Coronary artery (tissue), 2 donors: ENCODE measurements around the gene TTC13.

ENCODE experiments used
- DNase-seq: peaks from one replicate; pipeline ENCODE4 v3.0.0-alpha.2; 2017; ENCODE audit warnings: low spot score
- H3K27ac ChIP-seq, 2 donors: fragments of 200-600 bp; sonication (generic); one replicate each; pipeline ENCODE4 v1.5.1; 2016 to 2019
- H3K4me3 ChIP-seq: fragments of 200-600 bp; sonication (generic); 2 replicates; pipeline ENCODE4 v1.5.1; 2016; ENCODE audit warnings: mild to moderate bottlenecking, moderate library complexity
- TF ChIP-seq, protein P1 (sequence below): fragments of 200-600 bp; sonication (generic); IDR thresholded peaks from one replicate; pipeline ENCODE4 v1.5.1; 2019; ENCODE audit warnings: antibody characterized with exemption

TTC13 gene

DNA sequence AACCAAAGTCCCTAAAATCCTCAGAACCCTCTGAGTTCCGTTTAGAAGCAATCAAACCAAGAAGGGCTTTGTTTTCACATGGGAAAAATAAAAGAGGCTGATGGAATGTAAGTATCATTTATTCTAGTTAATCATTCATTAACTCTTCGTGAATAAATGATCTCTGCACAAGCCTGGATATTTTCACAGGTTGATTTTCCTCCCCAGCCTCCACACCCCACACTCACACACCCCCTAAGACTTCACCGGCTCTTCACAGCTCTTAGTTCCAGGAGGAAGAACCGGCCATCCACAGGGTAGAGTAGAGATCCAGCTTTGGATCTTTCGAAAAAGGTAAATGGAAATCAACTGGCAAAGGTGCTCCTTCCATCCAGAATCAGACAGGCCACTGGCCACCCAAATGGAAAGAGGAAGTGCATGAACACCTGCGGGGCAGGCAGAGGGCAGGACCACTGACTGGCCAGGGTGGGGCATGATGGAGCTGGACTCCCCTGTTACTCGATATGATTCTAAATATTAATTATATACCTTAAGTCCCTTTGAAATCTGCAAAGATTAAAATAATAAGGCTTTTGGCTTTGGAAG is 120.3 kb downstream of the TTC13 start:
- Histone ChIP-seq H3K4me3 (peak overlapping the region; percentile 4), H3K27ac (peak overlapping the region; percentile 92 to 96)
- TF ChIP-seq, protein P1, sequence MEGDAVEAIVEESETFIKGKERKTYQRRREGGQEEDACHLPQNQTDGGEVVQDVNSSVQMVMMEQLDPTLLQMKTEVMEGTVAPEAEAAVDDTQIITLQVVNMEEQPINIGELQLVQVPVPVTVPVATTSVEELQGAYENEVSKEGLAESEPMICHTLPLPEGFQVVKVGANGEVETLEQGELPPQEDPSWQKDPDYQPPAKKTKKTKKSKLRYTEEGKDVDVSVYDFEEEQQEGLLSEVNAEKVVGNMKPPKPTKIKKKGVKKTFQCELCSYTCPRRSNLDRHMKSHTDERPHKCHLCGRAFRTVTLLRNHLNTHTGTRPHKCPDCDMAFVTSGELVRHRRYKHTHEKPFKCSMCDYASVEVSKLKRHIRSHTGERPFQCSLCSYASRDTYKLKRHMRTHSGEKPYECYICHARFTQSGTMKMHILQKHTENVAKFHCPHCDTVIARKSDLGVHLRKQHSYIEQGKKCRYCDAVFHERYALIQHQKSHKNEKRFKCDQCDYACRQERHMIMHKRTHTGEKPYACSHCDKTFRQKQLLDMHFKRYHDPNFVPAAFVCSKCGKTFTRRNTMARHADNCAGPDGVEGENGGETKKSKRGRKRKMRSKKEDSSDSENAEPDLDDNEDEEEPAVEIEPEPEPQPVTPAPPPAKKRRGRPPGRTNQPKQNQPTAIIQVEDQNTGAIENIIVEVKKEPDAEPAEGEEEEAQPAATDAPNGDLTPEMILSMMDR = no peak
- no peak for DNase-seq

GRCh38 chr1:230857822-230858221 is 120.8 kb downstream of the TTC13 start:
- DNase-seq = no peak
- Histone ChIP-seq H3K27ac (peak overlapping the region; percentile 92 to 96), H3K4me3 (peak overlapping the region; percentile 31)
- TF ChIP-seq, protein P1 = no peak

GRCh38 chr1:230857077-230857476 is 121.6 kb downstream of the TTC13 start:
- no peak for DNase-seq

More at GRCh38 chr1:230857077-230857476, 121.6 kb downstream of the TTC13 start:
- Histone ChIP-seq H3K4me3 (peak overlapping the region; percentile 52), H3K27ac (peak overlapping the region; percentile 92 to 96)
- TF ChIP-seq, protein P1 = no peak
